AG09309 (cell line): ENCODE measurements around the gene BACH1.

ENCODE experiments used
- DNase-seq: peaks from one replicate; pipeline ENCODE4 v3.0.0-alpha.2; 2010; ENCODE audit warnings: low read depth
- H3K4me3 ChIP-seq: 2 replicates; pipeline ENCODE4 v1.5.1; 2011; ENCODE audit warnings: mild to moderate bottlenecking, low read depth, low read length, moderate library complexity; ENCODE audit not compliant: control insufficient read depth
- CTCF ChIP-seq: IDR thresholded peaks from 2 replicates; pipeline ENCODE4 v1.5.1; 2011; ENCODE audit warnings: mild to moderate bottlenecking, low read depth, low read length, inconsistent platforms; ENCODE audit not compliant: insufficient read depth, control insufficient read depth; ENCODE audit errors: missing control alignments

BACH1 gene

GRCh38 chr21:29290240-29290639 is 8.5 kb upstream of the BACH1 start:
- DNase-seq = no peak
- TF ChIP-seq CTCF = no peak
- H3K4me3 ChIP-seq = no peak overlapping the region

- TF ChIP-seq CTCF = no peak
- DNase-seq = no peak
- no peak overlapping the region for H3K4me3 ChIP-seq
Measured at GRCh38 chr21:29293495-29293894, 5.2 kb upstream of the BACH1 start.

GRCh38 chr21:29295066-29295650 is 3.6 kb upstream of the BACH1 start:
- no peak for TF ChIP-seq CTCF
- no peak for DNase-seq
- no peak overlapping the region for H3K4me3 ChIP-seq

GRCh38 chr21:29296446-29296845 is 2.3 kb upstream of the BACH1 start:
- TF ChIP-seq CTCF = no peak
- no peak for DNase-seq
- no peak overlapping the region for H3K4me3 ChIP-seq

- no peak for DNase-seq
- H3K4me3 ChIP-seq = peak overlapping the region; percentile 35
- TF ChIP-seq CTCF = no peak
Measured at GRCh38 chr21:29297483-29298347, 1.0 kb upstream of the BACH1 start.

- TF ChIP-seq CTCF = no peak
- no peak for DNase-seq
- peak overlapping the region; percentile 64 for H3K4me3 ChIP-seq
Measured at GRCh38 chr21:29299046-29299915, 559 bp downstream of the BACH1 start.
